ENCODE measurements around the gene CCDC142. TPM values are rescaled to one million over a fixed set of nuclear protein-coding genes. Genes with fewer than 3 reads are reported as not detected.

Gene CCDC142
- total and polyA plus RNA-seq, 9 of the 15 experiments (the other 6 are each of a cell fraction or from before 2014, with no cell fraction given): 0.55 to 11.7 (median 7.2) TPM

DNA sequence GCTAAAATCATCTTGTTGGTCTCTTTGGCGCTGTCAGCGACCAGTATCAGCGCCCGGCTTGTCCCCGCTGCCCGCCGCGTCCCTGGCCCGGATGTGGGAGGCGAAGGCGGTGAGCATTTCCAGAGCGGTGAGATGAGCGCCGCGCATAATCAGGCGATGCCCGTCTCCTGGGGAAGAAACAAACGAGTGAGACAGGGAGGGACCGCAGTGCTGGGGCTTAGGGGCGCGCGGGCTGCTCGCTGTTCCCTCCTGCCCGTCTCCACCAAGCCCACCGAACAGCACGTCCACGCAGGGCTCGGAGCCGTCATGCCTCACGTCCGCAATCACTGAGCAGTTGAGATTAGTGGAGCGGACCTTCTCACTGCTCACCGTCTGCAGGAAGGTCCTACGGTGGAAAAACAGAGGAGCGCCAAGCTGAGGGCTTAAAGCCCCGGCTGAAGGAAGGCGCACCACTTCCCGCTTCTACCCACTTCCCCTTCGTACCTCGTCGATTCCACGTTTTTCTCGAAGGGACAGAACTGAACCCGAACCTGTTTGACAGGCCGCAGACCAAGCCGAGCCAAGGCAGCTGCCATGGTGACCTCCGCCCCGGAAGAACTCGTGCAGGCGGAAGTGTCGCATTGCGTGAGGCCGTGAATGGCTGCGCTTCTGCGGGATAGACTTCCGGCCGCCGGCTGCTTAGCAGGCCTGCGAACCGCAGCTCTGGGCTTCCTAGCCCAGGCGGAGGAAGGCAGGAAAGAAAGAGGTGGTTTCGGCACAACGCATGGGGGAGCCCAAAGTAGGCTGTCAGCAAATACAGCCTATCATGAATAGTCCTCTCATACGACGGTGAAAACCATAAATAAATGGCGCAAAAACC is 10.5 kb downstream of the CCDC142 start, which contains the start of gene MRPL53 (continued):
- TF ChIP-seq, protein P1, sequence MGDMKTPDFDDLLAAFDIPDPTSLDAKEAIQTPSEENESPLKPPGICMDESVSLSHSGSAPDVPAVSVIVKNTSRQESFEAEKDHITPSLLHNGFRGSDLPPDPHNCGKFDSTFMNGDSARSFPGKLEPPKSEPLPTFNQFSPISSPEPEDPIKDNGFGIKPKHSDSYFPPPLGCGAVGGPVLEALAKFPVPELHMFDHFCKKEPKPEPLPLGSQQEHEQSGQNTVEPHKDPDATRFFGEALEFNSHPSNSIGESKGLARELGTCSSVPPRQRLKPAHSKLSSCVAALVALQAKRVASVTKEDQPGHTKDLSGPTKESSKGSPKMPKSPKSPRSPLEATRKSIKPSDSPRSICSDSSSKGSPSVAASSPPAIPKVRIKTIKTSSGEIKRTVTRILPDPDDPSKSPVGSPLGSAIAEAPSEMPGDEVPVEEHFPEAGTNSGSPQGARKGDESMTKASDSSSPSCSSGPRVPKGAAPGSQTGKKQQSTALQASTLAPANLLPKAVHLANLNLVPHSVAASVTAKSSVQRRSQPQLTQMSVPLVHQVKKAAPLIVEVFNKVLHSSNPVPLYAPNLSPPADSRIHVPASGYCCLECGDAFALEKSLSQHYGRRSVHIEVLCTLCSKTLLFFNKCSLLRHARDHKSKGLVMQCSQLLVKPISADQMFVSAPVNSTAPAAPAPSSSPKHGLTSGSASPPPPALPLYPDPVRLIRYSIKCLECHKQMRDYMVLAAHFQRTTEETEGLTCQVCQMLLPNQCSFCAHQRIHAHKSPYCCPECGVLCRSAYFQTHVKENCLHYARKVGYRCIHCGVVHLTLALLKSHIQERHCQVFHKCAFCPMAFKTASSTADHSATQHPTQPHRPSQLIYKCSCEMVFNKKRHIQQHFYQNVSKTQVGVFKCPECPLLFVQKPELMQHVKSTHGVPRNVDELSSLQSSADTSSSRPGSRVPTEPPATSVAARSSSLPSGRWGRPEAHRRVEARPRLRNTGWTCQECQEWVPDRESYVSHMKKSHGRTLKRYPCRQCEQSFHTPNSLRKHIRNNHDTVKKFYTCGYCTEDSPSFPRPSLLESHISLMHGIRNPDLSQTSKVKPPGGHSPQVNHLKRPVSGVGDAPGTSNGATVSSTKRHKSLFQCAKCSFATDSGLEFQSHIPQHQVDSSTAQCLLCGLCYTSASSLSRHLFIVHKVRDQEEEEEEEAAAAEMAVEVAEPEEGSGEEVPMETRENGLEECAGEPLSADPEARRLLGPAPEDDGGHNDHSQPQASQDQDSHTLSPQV (IDR thresholded peaks at IDR 0.05): peak; percentile 87
- peak in 1 of 2 experiments; percentile 70; a peak in 1 of 4 replicates for TF ChIP-seq TBL1XR1 (IDR thresholded peaks at IDR 0.05; ENCODE audit: low read length in 2 of 2)
- peak; percentile 85 for TF ChIP-seq MYNN (IDR thresholded peaks at IDR 0.05)
- no peak for TF ChIP-seq MYNN (CRISPR knock-in tag; IDR thresholded peaks at IDR 0.05)
- peak; percentile 98 for TF ChIP-seq C11orf30 (IDR thresholded peaks at IDR 0.05; ENCODE audit: low read depth)
- no peak for TF ChIP-seq CREBBP (IDR thresholded peaks at IDR 0.05; ENCODE audit: low read depth, low read length)
- TF ChIP-seq GTF2E2 (tag; IDR thresholded peaks at IDR 0.05): peak; percentile 90
- TF ChIP-seq SP2 (IDR thresholded peaks at IDR 0.05; ENCODE audit: extremely low read depth, low read depth, low read length, poor library complexity, severe bottlenecking): no peak
- peak; percentile 91 for TF ChIP-seq ZFX (CRISPR knock-in tag; IDR thresholded peaks at IDR 0.05)
- peak; percentile 58; the same call in 1 of the 2 replicates for TF ChIP-seq ZZZ3 (IDR thresholded peaks at IDR 0.05)
- TF ChIP-seq, protein P2, sequence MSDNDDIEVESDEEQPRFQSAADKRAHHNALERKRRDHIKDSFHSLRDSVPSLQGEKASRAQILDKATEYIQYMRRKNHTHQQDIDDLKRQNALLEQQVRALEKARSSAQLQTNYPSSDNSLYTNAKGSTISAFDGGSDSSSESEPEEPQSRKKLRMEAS (CRISPR knock-in tag; IDR thresholded peaks at IDR 0.05): peak; percentile 68; the same call in 1 of the 2 replicates
- TF ChIP-seq, protein P3, sequence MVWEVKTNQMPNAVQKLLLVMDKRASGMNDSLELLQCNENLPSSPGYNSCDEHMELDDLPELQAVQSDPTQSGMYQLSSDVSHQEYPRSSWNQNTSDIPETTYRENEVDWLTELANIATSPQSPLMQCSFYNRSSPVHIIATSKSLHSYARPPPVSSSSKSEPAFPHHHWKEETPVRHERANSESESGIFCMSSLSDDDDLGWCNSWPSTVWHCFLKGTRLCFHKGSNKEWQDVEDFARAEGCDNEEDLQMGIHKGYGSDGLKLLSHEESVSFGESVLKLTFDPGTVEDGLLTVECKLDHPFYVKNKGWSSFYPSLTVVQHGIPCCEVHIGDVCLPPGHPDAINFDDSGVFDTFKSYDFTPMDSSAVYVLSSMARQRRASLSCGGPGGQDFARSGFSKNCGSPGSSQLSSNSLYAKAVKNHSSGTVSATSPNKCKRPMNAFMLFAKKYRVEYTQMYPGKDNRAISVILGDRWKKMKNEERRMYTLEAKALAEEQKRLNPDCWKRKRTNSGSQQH (CRISPR knock-in tag; IDR thresholded peaks at IDR 0.05): no peak
- TF ChIP-seq, protein P4, sequence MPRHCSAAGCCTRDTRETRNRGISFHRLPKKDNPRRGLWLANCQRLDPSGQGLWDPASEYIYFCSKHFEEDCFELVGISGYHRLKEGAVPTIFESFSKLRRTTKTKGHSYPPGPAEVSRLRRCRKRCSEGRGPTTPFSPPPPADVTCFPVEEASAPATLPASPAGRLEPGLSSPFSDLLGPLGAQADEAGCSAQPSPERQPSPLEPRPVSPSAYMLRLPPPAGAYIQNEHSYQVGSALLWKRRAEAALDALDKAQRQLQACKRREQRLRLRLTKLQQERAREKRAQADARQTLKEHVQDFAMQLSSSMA (CRISPR knock-in tag; IDR thresholded peaks at IDR 0.05): peak; percentile 93
- TF ChIP-seq, protein P5, sequence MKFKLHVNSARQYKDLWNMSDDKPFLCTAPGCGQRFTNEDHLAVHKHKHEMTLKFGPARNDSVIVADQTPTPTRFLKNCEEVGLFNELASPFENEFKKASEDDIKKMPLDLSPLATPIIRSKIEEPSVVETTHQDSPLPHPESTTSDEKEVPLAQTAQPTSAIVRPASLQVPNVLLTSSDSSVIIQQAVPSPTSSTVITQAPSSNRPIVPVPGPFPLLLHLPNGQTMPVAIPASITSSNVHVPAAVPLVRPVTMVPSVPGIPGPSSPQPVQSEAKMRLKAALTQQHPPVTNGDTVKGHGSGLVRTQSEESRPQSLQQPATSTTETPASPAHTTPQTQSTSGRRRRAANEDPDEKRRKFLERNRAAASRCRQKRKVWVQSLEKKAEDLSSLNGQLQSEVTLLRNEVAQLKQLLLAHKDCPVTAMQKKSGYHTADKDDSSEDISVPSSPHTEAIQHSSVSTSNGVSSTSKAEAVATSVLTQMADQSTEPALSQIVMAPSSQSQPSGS (CRISPR knock-in tag; IDR thresholded peaks at IDR 0.05): no peak
- TF ChIP-seq, protein P6, sequence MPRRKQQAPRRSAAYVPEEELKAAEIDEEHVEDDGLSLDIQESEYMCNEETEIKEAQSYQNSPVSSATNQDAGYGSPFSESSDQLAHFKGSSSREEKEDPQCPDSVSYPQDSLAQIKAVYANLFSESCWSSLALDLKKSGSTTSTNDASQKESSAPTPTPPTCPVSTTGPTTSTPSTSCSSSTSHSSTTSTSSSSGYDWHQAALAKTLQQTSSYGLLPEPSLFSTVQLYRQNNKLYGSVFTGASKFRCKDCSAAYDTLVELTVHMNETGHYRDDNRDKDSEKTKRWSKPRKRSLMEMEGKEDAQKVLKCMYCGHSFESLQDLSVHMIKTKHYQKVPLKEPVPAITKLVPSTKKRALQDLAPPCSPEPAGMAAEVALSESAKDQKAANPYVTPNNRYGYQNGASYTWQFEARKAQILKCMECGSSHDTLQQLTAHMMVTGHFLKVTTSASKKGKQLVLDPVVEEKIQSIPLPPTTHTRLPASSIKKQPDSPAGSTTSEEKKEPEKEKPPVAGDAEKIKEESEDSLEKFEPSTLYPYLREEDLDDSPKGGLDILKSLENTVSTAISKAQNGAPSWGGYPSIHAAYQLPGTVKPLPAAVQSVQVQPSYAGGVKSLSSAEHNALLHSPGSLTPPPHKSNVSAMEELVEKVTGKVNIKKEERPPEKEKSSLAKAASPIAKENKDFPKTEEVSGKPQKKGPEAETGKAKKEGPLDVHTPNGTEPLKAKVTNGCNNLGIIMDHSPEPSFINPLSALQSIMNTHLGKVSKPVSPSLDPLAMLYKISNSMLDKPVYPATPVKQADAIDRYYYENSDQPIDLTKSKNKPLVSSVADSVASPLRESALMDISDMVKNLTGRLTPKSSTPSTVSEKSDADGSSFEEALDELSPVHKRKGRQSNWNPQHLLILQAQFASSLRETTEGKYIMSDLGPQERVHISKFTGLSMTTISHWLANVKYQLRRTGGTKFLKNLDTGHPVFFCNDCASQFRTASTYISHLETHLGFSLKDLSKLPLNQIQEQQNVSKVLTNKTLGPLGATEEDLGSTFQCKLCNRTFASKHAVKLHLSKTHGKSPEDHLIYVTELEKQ (CRISPR knock-in tag; IDR thresholded peaks at IDR 0.05): no peak

Data from K562 (cell line).